Adrenal gland (tissue), 12 donors: ENCODE measurements around the gene MPPED1. TPM values are rescaled to one million over a fixed set of nuclear protein-coding genes. Genes with fewer than 3 reads are reported as not detected.

Experiments used
- DNase-seq, 7 donors: peaks; one replicate each; pipeline ENCODE4 v3.0.0-alpha.2; 2019 to 2020
- H3K27ac ChIP-seq, 5 donors: fragments of 200-600 bp; sonication (generic) in 4 of 5; 1 replicate in 3 of 5; 2 replicates in 2 of 5; pipeline versions ENCODE4 v1.5.1 to v1.8.0; 2016 to 2020; ENCODE audit warnings: mild to moderate bottlenecking in 1 of 5
- H3K27me3 ChIP-seq: fragments of 200-600 bp; 2 replicates; pipeline ENCODE4 v1.8.0; 2021
- H3K36me3 ChIP-seq, 2 donors: fragments of 200-600 bp; replicated peaks in 1 of 2; 1 replicate in 1 of 2; 2 replicates in 1 of 2; pipeline versions ENCODE4 v1.5.1 to v1.8.0; 2018 to 2022
- H3K4me1 ChIP-seq, 2 donors: fragments of 200-600 bp; replicated peaks in 1 of 2; 1 replicate in 1 of 2; 2 replicates in 1 of 2; pipeline versions ENCODE4 v1.5.1 to v1.8.0; 2018 to 2021
- H3K4me3 ChIP-seq, 4 donors: fragments of 200-600 bp; sonication (generic) in 3 of 4; one replicate each; pipeline ENCODE4 v1.5.1; 2016 to 2018
- H3K9me3 ChIP-seq, 3 donors: fragments of 200-600 bp; sonication (generic) in 1 of 3; replicated peaks in 1 of 3; 1 replicate in 2 of 3; 2 replicates in 1 of 3; pipeline versions ENCODE4 v1.5.1 to v1.8.0; 2016 to 2021
- CTCF ChIP-seq, 6 experiments: fragments of 450-650 bp in 4 of 6; fragments of 200-600 bp in 2 of 6; sonication (generic) in 1 of 6; IDR thresholded peaks; 1 replicate in 5 of 6; 2 replicates in 1 of 6; pipeline versions ENCODE4 v1.5.1 to v1.8.0; 2016 to 2021; ENCODE audit warnings: antibody characterized with exemption in 6 of 6, mild to moderate bottlenecking in 2 of 6, moderate library complexity in 1 of 6
- POLR2A ChIP-seq, 2 donors: fragments of 450-650 bp; IDR thresholded peaks; one replicate each; pipeline ENCODE4 v1.6.1; 2017; ENCODE audit warnings: antibody characterized with exemption in 2 of 2, mild to moderate bottlenecking in 2 of 2, moderate library complexity in 1 of 2
- WGBS, 4 donors: extraction: QIAGEN DNeasy Blood & Tissue Kit in 2 of 4; methylation state at CpG; one replicate each; pipeline versions ENCODE4 v1.1.5 to v1.1.7; 2013 to 2017; 5-methylcytosine and 5-hydroxymethylcytosine counted together
- intact Hi-C, 2 donors: fragments of 100-400 bp; cut with DNase I; formaldehyde crosslinking; loops; one replicate each; pipeline versions ENCODE4 v1.14.1 to v1.15.0; 2022 to 2023
- polyA plus RNA-seq, 3 donors: library from polyadenylated mRNA; stranded (reverse); fragments of 200-250 nt in 2 of 3; fragments of 350-450 nt in 1 of 3; fragmentation: Illumina TruSeq in 1 of 3; extraction: RNeasy Lipid Tissue Mini Kit (QIAGEN cat#74804) in 1 of 3; gene quantifications; one replicate each; pipeline ENCODE4 v1.2.3, GENCODE V29; 2013 to 2014
- total RNA-seq, 9 donors: library from RNA; depleted of rRNA in 4 of 9; stranded (reverse); fragments of >200 nt in 4 of 9; fragments of 120-200 nt in 1 of 9; fragmentation: NEBNext Ultra II Directional in 1 of 9; extraction: Animal tissue kit (Norgen Biotek cat#: 25700) in 1 of 9; gene quantifications; one replicate each; pipeline versions ENCODE4 v1.1.0 to v1.2.4, GENCODE V29; 2013 to 2023
- donor health status: healthy with polysubstance abuse.
- donor health status: Bipolar disorder and iron deficiency.
- donor health status: DM: yes; HTN: yes; CAD: no.
- donor health status: DM: no; HTN: no; CAD: no.
- donor health status: DM: no; HTN: no; CAD: no.
- donor health status: DM: yes; HTN: yes; CAD: no.

The MPPED1 gene
- total and polyA plus RNA-seq, 12 donors: 0.07 to 0.44 (median 0.11) TPM; not detected in 8

- H3K27ac ChIP-seq: no peak overlapping the region
- 75 to 87% (median 83%) methylated on average over 3 to 4 of the region's 4 CpGs for WGBS, 4 donors
- H3K4me3 ChIP-seq: no peak overlapping the region
- H3K4me1 ChIP-seq: no peaks in the 10 kb centered on the region
- intact Hi-C loops: loop anchor here in 1 of 2 donors (10.0 kb wide), 2 partner anchors 434 to 1234 kb away; no protein-coding TSS in a partner anchor
- H3K36me3 ChIP-seq: no peaks in the 10 kb centered on the region
- H3K9me3 ChIP-seq: no peaks in the 10 kb centered on the region
- H3K27me3 ChIP-seq: no peaks in the 10 kb centered on the region
- TF ChIP-seq CTCF (IDR thresholded peaks at IDR 0.05): no peak
- no peak for DNase-seq
Observed at GRCh38 chr22:43390872-43391271, 20.9 kb upstream of the MPPED1 start.

GRCh38 chr22:43391306-43391705 is 20.5 kb upstream of the MPPED1 start:
- intact Hi-C loops: loop anchor here in 1 of 2 donors (10.0 kb wide), 2 partner anchors 433 to 1233 kb away; no protein-coding TSS in a partner anchor
- DNase-seq: no peak

DNA sequence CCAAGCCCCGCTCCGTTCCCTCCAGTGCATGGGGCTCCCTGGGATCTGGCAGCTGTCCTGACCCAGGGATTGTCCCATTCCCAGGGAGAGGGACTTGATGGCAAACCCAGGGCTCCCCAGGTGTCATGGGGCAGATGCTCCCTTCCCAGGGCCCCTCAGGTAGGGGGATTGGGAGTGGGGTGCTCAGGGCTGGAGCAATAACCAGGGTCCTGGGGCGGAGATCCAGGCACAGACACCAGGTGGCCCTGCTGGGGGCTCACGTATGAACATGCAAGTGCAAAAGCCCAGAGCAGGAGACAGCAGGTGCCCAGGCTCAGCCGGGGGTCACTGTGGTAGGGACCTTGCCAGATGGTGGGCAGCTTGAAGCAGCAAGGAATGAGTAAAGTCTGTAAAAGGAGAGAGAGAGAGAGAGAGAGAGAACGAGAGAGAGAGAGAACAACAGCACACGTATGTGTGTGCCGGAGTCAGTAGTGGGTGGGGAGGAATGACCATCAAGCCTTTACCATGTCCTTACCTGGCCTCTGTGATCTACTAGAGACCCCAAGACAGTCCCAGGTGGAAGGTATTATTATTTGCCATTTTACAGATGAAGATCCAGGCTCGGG is 19.3 kb upstream of the MPPED1 start:
- TF ChIP-seq CTCF (IDR thresholded peaks at IDR 0.05) (no peak), POLR2A (IDR thresholded peaks at IDR 0.05) (no peak)
- Histone ChIP-seq H3K27me3 (no peaks in the 10 kb centered on the region), H3K27ac (no peak overlapping the region), H3K4me1 (no peaks in the 10 kb centered on the region), H3K36me3 (no peaks in the 10 kb centered on the region), H3K9me3 (no peaks in the 10 kb centered on the region), H3K4me3 (no peak overlapping the region)
- 88 to 94% (median 91%) methylated on average over 9 of the region's 9 CpGs for WGBS, 4 donors
- DNase-seq: no peak
- intact Hi-C loops: loop anchor here in 1 of 2 donors (10.0 kb wide), 2 partner anchors 432 to 1232 kb away; no protein-coding TSS in a partner anchor

More at GRCh38 chr22:43391306-43391705, 20.5 kb upstream of the MPPED1 start:
- Histone ChIP-seq H3K4me3 (no peak overlapping the region), H3K27ac (no peak overlapping the region), H3K27me3 (no peaks in the 10 kb centered on the region), H3K9me3 (no peaks in the 10 kb centered on the region), H3K36me3 (no peaks in the 10 kb centered on the region), H3K4me1 (no peaks in the 10 kb centered on the region)
- WGBS, 4 donors: 68 to 89% (median 77%) methylated on average over 3 of the region's 3 CpGs
- TF ChIP-seq POLR2A (IDR thresholded peaks at IDR 0.05) (no peak), CTCF (IDR thresholded peaks at IDR 0.05) (no peak)

DNA sequence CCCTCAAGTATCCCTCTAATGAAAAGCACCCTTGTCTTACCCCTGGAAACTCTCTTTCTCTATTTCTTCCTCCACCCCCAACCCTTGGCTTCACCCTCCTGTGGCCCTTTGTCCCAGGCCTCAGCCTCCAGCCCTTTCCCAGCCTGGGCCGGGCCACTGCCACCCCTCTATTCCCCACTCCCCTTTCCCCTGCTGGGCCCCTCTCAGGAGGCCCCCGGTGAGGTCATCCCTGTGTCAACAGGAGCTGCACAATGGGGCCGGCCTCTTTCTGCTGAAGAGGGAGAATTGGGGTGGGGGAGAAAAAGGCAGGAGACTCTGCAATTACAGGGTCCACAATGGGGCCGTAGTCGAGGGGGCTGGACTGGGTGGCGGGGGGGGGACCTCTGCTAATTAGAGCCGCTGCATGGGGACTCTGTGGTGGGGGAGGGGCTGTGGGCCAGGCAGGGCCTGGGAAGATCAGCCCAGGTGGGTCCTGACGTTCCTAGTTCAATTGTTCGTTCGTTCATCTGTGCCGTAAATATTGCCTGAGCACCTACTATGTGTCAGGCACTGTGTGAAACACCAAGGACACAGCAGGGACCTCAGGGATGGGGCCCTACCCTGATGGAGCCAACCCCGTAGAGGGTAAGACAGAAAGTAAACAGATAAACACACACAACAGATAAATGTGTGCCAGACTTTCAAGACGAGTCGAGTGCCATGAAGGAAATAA is 18.5 kb upstream of the MPPED1 start:
- intact Hi-C loops: loop anchor here in 1 of 2 donors (10.0 kb wide), 2 partner anchors 432 to 1232 kb away; no protein-coding TSS in a partner anchor
- 55 to 63% (median 59%) methylated on average over 11 to 14 of the region's 14 CpGs for WGBS, 4 donors
- TF ChIP-seq POLR2A (IDR thresholded peaks at IDR 0.05): no peak
- TF ChIP-seq CTCF (IDR thresholded peaks at IDR 0.05): no peak

More for the DNA sequence above, 18.5 kb upstream of the MPPED1 start:
- Histone ChIP-seq H3K27ac (no peak overlapping the region), H3K27me3 (no peaks in the 10 kb centered on the region), H3K9me3 (no peaks in the 10 kb centered on the region), H3K4me3 (no peak overlapping the region), H3K4me1 (no peaks in the 10 kb centered on the region), H3K36me3 (no peaks in the 10 kb centered on the region)
- no peak for DNase-seq
